GM21381 (cell line): ENCODE results near the gene TMEM175.
"Not testable (repeated sequence)": the region's sequence is repeated elsewhere in the genome, so short reads cannot be mapped to it uniquely, and the experiment has no call there.

Experiments
- ATAC-seq: cut with Tn5 transposase; IDR thresholded peaks from one replicate; pipeline ENCODE4 v1.9.1; 2021; ENCODE audit warnings: mild to moderate bottlenecking, moderate library complexity; ENCODE audit not compliant: unreplicated experiment

Gene TMEM175

DNA sequence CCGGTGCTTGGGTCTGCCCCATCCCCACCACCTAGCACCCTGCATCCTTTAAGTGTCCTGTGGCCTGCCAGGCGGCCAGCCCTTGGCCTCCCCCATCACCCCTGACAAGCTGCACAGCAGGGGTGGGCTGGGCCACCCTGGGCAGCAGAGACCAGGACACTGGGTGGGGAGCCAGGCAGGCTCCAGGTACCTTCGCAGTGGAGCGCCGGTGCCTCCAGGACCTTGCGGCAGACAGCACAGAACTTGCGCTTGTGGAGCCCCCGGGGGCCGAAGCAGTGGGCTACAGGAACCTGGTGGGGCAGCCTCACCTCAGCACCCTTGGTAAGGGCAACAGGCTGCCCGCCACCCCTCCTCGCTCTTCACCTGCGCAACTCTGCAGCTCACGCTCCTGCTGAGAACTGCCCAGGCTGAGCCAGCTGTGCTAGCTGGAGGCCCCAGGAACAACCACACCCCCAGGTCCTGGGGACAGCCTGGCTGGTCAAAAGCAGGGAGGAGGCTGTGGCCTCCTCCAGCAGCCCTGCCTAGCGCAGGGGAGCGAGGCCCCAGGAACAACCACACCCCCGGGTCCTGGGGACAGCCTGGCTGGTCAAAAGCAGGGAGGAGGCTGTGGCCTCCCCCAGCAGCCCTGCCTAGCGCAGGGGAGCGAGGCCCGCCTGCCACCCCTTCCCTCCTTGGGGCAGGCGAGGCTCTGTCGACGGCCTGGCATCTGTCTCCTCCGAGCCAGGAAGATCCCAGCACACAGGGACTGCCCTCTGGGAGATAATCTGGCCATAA lies 36.5 kb downstream of the TMEM175 start:
- ATAC-seq, result no peak

GRCh38 chr4:970046-970745 lies 37.9 kb downstream of the TMEM175 start:
- no peak for ATAC-seq

GRCh38 chr4:970854-971520 lies 38.7 kb downstream of the TMEM175 start:
- no peak for ATAC-seq

DNA sequence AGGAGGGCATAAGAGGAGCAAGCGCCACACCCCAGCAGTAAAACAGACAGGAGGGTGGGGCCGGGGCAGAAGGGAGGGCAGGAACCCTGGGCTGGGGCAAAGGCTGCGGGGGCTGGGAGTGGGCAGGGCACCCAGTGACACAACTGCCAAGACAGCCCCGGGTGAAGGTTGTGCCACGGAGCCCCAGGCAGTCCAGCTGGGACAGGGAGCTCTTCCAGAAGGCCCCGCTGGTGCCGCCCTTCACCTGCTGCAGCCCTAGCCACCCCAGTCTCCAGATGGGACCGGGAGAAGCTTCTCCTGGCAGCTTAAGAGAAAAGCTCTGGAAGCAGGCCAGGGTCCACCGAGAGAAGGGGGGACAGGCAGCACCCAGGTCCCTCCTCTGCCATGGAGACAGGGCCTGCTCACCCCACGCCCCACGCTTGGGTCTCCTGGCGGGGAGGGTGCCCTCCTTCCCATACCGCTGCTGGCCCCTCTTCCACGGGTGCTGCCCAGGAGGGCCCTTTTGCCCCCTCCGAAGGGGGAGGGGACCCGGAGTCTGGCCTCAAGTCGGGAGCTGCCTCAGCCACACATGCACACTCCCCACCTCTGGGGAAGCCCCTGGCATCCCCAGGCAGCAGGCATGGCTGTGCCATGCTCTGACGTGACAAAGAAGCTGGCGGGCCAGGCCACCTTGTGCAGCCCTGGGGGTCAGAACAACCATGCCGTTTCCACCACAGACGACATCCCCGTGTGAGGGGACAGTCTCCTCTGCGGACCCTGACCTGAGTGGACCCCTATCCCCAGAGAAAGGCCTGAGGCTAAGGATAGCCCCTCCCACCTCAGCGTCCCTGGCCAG lies 39.6 kb downstream of the TMEM175 start:
- ATAC-seq, result no peak

DNA sequence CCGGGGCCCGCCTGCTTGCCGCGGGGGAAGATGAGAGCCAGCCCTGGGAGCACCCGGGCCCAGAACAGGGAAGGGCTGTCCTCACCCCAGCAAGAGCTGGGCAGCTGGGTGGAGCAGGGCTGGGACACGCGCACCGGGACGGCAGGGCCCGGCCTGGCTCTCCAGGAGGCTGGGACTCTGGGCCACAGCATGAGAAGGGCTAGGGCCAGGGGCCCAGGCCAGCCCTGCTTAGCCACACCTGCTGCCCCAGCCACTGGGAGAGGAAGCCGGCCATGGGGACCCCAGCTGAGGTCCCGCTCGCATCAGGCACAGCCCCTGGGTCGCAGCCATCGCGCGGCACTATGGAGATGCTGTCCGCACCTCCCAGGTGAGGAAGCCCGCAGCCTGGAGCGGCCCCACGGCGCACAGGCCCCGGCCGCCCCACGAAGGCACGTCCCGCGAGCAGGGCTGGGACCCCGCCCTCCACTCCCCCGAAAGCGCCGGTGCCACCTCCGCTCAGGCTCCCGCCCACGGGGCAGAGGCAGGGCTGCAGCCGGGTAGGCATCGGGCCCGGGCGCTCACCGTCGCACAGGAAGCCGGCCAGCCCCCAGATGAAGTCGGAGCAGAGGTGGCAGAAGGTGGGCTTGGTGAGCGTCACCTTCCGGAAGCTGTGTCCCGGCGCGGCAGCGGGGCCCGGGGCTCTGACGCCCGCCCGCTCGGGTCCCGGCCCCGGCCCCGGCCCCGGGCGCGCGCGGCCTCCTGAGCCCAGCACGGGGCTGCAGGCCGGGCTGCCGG lies 40.6 kb downstream of the TMEM175 start:
- peak; percentile 43 for ATAC-seq

GRCh38 chr4:973431-974397 lies 41.5 kb downstream of the TMEM175 start, which contains the start of gene DGKQ:
Gene DGKQ, minus strand, starts transcription at chr4:973569. Its CDS starts 87 bp downstream, at chr4:973482.
- ATAC-seq, result peak; percentile 68

DNA sequence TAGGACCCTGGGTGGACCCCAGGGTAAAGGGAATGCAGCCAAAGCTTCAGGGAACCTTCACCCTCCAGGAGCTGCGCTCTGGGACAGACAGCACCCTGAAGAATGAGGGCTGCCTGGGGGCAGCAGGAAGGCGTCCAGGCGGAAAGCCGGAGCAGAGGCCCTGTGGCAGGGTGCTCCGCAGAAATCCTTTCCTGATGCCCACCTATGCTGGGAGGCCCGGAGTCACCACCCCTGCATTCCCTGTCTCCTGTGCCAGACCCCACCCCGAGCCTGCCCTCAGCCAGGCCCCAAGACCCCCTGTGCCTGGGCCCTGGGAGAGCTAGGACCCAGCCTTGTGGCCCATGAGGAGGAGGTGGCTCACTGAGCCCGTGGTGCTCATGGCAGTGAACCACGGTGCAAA lies 42.4 kb downstream of the TMEM175 start:
- ATAC-seq, result no peak

DNA sequence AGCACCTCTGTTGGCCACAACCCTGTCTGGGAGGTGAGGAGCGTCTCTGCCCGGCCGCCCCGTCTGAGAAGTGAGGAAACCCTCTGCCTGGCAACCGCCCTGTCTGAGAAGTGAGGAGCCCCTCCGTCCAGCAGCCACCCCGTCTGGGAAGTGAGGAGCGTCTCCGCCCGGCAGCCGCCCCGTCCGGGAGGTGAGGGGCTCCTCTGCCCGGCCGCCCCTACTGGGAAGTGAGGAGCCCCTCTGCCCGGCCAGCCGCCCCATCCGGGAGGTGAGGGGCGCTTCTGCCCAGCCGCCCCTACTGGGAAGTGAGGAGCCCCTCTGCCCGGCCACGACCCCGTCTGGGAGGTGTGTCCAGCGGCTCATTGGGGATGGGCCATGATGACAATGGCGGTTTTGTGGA lies 43.8 kb downstream of the TMEM175 start:
- not testable (repeated sequence) for ATAC-seq

GRCh38 chr4:978957-979701 lies 46.9 kb downstream of the TMEM175 start:
- ATAC-seq, result no peak

DNA sequence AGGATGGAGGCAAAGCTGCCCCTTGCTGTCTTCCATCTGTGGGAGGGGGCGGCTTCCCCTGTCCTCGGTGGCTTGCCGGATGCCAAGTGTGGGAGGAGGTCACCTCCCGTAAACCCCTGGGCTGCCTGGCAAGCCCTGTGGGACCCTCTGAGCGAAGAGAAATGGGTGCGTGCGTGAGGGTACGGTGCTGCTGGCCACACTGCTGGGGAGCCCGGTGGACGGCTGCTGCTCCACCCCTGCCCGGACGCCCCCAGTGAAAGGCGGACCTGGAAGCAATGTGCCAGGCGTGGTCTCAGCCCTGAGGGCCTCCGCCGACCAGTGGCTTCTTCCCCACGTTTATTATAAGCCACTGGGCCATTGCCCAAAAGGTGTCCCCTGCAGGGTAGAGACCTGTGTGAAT lies 50.0 kb downstream of the TMEM175 start:
- no peak for ATAC-seq

- no peak for ATAC-seq
These were observed 50.6 kb downstream of the TMEM175 start for GRCh38 chr4:982814-983213.

DNA sequence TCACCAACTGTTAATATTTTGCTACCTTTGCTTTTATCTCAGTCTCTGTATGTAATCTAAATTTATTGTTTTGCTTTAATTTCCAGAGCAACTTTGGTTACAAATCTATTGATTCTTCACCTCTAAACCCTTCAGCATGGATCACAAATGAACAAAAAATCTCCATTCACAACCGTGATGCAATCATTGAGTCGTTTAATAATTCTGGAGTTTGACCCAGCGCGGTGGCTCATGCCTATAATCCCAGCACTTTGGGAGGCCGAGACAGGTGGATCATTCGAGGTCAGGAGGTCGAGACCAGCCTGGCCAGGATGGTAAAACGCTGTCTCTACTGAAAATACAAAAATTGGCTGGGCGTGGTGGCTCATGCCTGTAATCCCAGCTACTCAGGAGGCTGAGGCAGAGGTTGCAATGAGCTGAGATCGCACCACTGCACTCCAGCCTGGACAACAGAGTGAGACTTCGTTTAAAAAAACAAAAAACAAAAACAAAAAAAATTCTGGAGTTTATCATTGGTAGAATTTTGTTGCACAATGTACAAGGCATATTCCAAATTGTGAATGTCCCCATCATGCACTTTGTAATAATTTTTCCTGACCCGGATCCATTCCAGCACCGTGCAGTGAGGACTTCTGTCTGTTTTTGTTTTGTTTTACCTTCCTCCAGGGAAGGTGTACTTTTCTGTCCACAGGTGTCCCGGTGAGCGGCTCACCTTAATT lies 52.2 kb downstream of the TMEM175 start:
- ATAC-seq, result no peak

GRCh38 chr4:985123-985830 lies 53.0 kb downstream of the TMEM175 start:
- ATAC-seq, result no peak

GRCh38 chr4:986428-986878 lies 54.2 kb downstream of the TMEM175 start:
- ATAC-seq, result peak; percentile 12

- peak; percentile 78 for ATAC-seq
These were observed 54.8 kb downstream of the TMEM175 start, which contains the start of gene IDUA for GRCh38 chr4:986879-987623. Gene IDUA, plus strand, starts transcription at chr4:987044. Its CDS starts 41 bp downstream, at chr4:987085.
